Islet precursor cell (in vitro differentiated cells): ENCODE data around the gene HOMER3.
A peak's percentile ranks its signal among the peaks of the same experiment; 100 is the strongest.

Experiments used
- DNase-seq: peaks from one replicate; pipeline ENCODE4 v3.0.0-alpha.2; 2018

HOMER3 gene

DNA sequence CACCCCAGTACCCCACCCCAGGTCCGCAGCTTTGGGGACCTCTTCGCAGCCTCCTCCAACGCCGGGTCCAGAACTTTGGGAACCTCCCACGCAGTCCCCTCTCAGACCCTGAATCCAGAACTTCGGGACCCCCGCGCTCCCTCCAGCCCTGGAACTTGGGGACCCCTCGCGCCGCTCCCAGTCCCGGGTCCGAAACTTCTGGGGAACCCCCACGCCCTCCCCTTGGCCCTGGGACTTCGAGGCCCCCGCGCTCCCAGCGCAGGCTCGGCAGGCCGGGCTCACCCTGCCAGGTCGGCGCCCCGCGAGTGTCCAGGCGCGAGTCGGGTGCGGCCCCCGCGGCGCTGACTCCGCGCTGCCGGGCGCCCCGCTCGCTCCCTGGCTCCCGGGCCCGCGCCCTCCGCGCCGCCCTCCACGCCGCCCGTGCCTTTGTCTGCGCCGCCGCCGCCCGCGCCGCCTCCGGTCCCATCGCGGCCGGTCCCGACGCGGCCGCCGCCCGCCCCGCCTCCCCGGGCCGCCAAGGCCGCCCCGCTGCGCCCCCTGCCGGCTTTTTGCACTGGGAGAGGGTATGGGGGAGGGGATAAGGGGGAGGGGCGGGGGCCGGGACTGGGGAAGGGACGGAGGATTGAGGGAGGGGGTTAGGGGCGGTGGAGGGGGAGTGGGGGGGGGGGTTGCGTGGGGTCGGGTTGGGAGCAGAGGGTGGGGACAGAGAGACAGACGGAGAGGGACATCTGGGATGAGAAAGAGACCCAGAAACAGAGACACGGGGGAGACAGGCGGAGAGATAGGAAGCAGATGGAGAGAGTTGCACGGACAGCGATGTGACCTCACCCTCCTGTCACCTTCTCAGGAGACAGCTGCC is at the start of gene HOMER3:
TSS of gene HOMER3 (minus strand) at position 449 of the 859 bp plus-strand sequence. CDS start 2,235 bp downstream, outside the sequence.
- peak; percentile 81 for DNase-seq

DNA sequence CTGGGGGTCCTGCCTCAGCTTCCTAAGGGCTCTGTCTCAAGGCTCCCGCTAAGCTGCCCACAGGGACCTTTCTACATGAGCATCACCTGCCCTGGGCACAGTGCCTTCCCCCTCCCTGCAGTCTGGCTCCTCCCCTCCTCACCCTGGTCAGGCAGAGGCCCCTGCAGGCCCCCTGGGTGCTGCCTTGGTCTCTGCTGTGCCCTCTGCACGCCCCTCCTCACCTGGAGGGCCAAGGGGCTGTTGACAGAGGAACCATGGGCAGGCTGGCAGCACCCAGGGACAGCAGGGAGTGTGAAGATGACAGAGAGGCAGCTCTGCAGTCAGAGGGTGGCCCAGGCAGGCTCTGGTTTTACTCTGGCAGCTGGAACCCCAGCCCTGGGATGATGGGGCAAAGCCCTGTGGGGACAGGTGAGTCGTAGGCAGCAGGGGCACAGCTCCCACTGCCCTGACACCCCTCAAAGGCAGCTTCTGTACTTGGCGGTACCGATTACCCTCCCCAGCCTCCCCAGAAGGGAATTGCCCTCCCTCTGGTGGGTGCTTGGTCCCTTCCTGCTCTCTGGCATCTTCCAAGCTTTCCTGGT is 49.2 kb upstream of the HOMER3 start:
- no peak for DNase-seq

DNA sequence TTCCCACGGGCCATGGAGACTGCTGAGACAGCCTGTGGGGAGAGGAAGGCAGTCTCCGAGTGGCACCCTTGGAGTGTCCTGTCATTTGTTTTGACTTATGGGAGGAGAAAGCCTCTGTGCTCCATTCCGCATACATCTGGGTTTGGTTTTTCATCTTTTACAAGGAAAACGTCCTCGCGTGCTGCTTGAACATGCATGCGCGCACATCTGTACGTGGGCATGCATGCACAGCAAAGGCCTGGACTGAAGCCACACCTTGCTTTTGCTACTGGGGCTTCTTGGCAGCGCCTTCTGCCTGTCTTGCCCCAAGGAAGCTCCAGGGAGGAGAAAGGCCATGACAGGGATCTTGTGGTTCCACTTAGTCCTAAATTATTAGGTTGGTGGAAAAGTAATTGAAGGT is 48.3 kb upstream of the HOMER3 start:
- no peak for DNase-seq

DNA sequence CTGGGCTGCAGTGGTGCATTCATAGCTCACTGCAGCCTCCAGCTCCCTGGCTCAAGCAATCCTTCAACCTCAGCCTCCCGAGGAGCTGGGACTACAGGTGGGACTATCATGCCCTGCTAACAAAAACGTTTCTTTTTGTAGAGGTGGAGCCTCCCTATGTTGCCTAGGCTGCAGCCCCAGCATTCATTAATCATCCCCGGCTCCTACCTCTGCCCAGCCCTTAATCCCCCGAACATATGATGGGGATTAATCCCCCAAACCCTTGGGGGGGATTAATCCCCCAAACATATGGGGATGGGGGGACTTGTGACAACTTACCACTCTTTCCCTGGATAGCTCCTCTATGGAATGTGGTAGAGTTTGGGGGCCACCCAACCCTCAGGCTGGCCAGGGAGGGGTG is 46.4 kb upstream of the HOMER3 start:
- no peak for DNase-seq

DNA sequence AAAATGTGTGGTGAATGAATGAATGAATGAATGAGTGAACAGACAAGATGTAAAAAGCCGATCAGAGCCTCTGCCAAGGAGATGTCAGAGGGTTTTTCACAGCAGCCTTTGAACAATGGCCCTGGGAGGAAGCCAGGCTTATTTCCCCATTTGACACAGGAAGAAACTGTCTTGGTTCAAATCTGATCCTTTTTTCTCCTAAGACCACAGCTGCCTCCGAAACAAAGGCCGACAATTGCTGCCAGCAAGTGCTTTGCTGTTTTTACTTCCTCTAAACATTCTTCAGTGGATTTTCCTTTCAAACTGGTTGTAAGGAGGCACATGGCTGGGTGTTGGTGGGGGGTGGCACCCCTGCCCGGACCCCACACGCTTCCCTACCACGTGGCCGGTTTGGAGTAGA is 44.2 kb upstream of the HOMER3 start:
- DNase-seq = no peak

DNA sequence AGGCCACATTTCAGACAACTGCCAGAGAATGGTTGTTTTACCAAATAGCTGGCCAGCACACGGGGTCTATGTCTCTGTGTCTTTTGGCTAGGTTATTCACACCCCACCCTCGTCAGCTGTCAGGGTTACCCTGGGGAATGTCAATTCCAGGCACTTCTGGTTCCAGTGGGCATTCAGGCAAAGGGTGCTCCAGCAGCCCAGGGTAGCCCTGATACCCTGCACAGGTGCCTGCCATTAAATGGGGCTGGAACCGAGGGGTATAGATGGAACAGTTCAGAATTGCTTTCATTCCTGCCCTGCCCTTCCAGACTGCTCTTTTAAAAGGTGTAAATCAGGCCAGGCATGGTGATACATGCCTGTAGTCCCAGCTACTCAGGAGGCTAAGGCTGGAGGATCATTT is 43.2 kb upstream of the HOMER3 start:
- DNase-seq = no peak

DNA sequence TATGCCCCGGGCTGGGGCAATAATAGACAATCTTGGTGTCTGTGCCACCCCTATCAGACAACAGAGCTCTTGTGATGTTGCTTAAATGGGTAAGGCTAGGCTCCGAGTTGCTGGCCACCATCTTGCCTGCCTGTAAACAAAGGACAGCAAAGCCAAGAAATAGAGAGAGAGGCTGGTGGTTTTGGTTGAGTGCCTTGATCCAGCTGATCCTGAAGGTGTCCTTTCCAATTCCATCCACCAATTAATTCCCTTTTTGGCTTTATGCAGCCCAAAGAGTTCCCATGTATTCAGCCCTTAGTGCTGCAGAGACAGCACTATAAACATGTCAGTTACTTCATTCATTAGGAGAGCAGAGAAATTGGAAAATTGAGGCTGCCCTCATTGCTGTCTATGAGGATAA is 41.7 kb upstream of the HOMER3 start:
- DNase-seq = no peak

DNA sequence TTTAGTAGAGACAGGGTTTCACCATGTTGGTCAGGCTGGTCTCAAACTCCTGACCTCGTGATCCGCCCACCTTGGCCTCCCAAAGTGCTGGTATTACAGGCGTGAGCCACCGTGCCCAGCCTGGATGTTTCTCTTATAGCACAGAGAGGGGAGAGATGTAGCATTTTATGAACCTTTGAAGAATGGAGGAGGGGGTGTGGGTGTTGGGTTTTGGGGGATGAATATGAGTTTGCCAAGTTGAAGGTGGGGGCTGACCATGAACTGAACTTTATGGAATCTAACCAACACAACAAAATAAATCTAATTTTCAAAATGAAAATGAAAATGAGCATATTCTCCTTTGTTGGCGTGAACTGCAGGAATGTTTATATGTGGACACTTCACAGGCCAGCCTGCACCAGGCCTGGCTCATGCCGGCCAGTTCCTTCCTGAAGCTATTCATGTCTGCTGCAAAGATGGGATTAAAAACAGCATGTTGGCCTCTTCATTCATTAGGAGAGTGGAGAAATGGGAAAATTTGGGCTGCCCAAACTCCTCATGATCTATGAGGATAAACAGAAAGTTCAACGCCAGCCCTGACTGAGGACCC is 39.5 kb upstream of the HOMER3 start:
- DNase-seq = no peak

DNA sequence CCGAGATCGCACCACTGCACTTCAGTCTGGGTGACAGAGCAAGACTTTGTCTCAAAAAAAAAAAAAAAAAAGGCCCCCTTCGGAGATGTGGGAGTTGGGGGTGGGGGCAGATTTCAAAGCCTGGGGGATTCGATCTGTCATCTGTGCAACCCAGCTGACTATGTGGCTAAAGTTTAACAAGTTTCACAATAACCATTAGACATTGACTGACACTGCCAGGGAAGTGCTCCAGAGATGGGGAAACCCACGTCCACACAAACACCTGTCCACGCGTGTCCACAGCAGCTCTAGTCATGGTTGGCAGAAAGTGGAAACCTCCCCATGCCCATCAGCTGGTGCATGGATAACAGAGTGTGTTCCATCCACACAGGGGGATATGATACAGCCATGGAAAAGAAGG is 37.6 kb upstream of the HOMER3 start:
- no peak for DNase-seq

DNA sequence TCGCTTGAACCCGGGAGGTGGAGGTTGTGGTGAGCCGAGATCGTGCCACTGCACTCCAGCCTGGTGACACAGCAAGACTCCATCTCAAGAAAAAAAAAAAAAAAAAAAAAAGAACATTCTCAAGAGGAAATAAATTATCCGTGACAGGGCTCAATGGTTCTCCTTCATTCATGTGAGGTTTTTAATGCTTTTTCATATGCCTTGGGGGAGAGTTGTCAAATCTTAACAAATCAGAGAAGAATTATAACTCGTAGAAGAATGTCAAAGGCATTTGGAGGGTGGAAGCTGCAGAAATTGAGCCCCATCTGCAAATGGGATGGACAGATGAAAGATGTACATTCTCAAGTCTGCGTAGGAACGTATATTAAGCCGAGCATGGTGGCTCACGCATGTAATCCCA is 34.9 kb upstream of the HOMER3 start:
- no peak for DNase-seq

DNA sequence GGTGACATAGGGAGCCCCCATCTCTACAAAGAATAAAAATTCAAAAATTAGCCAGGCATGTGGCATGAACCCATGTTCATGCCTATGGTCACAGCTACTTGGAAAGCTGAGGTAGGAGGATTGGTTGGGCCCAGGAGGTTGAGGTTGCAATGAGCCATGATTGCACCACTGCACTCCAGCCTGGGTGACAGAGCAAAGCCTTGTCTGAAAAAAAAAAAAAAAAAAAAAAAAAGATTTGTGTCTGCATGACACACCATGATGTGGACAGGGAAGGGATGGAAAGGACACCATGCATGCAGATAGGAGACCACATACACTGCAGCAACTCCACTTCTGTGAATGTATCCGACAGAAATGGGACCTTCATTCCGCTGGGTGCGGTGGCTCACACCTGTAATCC is 34.0 kb upstream of the HOMER3 start:
- DNase-seq = no peak

DNA sequence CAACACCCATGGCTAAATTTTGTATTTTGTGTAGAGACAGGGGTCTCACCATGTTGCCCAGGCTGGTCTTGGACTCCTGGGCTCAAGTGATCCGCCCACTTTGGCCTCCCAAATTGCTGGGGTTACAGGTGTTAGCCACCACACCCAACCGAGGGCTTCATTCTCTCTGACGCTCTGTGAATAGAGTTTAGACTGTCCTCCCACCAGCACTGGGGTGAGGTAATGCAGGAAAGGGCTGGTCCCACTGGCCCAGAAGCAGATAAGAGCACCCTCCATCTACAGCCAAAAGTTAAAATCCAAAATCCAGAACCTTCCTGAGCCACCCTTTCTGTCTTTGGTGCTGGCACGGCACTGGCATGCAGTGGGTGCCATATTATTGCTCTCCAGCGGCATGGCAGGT is 31.8 kb upstream of the HOMER3 start:
- DNase-seq = no peak

DNA sequence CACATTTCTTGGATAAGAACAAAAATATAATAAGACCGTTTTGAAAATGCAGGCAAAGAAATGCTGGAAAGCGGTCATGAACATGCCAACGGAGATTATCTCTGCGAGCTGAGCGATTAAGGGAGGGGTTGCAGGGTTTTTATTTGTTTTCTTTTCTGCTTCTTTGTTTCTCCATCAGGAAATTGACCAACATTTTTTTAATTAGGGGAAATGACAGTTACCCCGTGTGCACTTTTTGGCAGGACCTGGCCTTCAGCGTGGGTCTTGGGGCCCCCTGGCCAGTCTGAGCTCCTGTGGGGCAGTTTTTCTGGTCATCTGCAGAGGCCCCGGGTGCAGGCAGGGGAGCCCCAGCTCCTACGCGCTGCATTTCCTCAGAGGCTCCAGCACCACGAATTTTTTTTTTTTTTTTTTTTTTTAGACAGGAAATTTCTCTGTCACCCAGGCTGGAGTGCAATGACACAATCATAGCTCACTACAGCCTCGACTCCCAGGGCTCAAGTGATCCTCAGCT is 31.3 kb upstream of the HOMER3 start:
- DNase-seq = no peak

DNA sequence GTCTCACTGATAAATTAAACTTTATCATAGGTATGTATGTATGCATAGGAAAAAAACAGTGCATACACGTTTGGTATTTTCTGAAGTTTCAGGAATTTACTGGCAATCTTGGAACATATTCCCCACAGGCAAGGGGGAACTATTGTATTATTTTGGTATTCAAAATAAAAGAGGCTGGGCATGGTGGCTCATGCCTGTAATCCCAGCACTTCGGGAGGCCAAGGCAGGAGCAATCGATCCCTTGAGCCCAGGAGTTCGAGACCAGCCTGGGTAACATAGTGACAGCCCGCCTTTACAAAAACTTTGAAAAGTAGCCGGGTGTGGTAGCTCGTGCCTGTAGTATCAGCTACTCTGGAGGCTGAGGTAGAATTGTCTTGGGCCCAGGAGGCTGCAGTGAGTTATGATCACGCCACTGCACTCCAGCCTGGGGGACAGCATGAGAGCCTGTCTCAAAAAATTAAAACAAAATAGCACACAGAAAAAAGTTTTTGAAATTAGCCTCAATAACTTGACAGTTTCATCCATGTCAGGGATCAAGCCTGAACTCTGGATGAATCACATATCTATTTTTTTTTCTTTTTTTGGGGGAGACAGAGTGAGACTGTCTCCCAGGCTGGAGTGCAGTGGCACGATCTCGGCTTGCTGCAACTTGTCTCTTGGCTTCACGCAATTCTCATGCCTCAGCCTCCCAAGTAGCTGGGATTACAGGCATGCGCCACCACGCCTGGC is 29.1 kb upstream of the HOMER3 start:
- no peak for DNase-seq

DNA sequence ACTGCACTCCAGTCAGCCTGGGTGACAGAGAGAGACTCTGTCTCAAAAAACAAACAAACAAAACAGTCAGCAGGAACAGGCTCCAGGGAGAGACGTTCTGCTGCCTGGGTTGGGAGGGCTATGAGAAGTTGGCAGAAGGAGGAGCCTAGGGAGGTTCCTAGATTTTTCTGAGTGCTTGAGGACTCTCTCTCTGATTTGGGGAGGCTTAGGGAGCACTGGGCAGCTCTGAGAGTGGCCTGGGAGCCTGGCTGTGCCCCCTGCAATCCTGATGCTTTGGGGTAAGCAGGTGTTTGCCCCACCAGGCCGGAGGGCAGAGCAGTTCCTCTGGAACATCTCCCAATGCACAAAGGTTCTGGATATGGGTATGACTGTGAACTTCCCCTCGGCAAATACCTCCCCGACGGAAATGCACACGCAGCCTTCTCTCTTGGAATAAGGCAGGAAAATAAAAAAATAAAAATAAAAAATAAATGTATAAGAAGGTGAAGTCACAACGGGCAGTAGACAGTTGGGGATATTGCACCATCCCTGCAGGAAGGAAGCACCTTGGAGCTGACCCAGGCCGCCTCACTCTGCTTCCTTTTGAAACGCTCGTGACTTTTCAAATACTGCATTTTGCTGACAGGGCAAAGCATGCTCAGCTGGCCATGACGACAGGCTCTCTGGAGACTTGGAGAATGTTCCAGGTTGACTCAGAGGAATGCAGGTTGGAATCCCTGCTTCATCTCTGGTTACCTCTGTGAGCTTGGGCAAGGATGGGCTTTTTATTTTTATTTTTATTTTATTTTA is 26.5 kb upstream of the HOMER3 start:
- no peak for DNase-seq

DNA sequence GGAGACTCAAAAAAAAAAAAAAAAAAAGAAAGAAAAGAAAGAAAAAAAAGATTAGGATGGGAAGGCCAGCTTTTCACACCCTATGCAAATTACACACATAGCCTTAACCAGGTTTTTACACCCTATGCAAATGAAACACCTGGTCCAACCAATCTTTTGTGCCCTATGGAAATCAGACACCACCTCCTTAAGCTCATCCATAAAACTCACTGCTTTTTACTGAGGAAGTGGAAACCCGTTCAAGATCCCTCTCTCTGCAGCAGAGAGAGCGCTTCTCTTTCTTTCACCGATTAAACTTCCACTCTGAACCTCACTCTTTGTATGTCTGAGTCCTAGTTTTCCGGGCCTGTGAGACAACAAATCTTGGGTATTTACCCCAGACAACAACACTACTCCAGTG is 25.3 kb upstream of the HOMER3 start:
- no peak for DNase-seq

DNA sequence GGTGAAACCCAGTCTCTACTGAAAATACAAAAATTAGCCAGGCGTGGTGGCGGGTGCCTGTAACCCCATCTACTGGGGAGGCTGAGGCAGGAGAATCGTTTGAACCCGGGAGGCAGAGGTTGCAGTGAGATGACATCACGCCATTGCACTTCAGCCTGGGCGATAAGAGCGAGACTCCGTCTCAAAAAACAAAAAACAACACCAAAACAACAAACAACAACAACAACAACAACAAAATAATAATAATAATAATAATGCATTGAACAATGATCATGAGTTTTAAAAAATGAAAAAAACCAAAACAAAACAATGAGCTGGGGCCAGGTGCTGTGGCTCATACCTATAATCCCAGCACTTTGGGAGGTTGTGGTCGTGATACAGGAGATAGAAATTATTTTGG is 23.1 kb upstream of the HOMER3 start:
- no peak for DNase-seq

DNA sequence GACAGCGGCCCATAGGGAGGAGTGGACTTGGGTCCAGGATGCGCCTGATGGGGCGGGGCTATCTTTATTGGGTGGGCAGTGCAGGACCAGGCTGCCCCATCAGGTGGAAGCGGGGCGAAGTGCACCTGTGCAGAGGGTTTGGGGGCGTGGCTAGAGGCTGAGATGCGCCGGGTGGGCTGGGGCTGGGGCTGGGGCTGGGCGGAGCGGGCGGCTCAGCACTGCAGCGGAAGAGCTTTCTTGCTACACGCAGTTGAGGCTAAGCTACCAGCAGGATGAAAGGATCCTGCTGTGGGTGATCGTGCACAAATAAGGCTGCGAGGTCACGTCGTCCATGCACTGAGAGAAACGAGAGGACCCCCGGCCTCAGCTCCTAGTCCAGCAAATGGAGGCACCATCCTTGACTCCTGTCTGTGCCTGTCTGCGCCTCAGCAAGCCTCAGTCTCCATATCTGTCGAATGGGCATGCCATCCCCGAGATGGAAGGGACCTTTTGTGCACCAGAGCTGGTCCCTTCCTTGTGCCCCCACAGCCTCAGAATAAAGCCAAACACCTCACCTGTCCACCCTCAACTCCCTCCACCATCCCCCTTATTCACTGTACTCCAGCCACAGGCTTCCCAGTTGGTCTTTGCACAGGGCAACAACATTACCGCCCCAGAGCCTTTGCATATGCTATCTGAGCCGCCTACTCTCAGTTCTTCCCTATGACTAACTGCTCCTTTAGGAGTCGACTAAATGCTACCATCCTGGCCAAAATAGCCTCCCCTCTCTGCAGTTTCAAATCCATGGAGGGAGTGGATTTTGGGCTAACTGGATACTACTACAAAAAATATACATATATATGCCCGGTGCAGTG is 21.0 kb upstream of the HOMER3 start:
- DNase-seq = peak; percentile 86

DNA sequence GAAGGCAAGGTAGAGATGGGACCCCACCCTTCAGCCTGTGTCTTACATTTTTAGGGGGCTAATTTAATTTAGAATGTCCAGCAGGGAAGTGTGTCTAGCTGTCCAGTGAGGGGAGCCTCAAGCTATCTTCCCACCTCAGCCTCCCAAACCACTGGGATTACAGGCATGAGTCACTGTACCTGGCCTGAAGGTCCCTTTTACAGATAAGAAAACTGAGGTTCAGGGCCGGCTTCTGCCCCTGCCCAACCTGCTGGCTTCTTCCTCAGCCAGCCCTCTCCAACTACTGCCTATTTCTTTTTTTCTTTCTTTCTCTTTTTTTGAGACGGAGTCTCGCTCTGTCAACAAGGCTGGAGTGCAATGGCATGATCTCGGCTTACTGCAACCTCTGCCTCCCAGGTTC is 19.4 kb upstream of the HOMER3 start:
- DNase-seq = no peak

DNA sequence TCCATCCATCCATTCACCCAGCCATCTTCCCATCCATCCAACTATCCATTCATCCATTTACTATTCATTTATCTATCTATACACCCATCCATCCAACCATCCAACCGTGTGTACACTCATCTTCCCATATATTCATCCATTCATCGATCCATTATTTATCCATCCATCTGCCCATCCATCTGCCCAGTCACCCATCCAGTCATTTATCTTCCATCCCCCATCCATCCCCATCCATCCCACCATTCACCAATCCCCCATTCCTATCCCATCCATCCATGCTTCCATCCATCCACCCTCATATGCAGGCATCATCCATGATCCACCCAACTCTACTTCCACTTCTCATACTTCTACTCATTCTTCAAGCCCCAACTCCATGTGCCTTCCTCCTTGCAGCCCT is 14.0 kb upstream of the HOMER3 start:
- no peak for DNase-seq

DNA sequence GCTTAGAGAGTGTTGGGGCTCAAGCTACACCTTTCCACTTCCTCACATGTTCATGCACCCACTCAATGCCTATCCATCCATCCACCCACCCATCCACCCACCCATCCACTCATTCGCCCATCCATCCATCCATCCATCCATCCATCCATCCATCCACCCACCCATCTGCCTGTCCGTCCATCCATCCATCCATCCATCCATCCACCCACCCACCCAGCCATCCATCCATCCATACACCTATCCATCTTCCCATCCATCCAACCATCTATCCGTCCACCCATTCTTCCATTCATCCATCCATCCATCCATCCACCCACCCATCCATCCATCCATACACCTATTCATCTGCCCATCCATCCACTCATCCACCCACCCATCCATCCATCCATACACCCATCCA is 13.1 kb upstream of the HOMER3 start:
- no peak for DNase-seq
